Jurkat, Clone E6-1 (cell line): ENCODE measurements around the gene ZNF679.
"Not testable (repeated sequence)": the region's sequence is repeated elsewhere in the genome, so short reads cannot be mapped to it uniquely, and the experiment has no call there.

Experiments
- DNase-seq: peaks from one replicate; pipeline ENCODE4 v3.0.0-alpha.2; 2011; ENCODE audit warnings: low read depth, low spot score
- H3K4me3 ChIP-seq: 2 replicates; pipeline ENCODE4 v1.5.1; 2011; ENCODE audit warnings: mild to moderate bottlenecking, low read length, control low read depth, moderate library complexity

The ZNF679 gene

GRCh38 chr7:64307254-64308015 lies 79.2 kb downstream of the ZNF679 start:
- no peak for DNase-seq
- H3K4me3 ChIP-seq = no peak overlapping the region

DNA sequence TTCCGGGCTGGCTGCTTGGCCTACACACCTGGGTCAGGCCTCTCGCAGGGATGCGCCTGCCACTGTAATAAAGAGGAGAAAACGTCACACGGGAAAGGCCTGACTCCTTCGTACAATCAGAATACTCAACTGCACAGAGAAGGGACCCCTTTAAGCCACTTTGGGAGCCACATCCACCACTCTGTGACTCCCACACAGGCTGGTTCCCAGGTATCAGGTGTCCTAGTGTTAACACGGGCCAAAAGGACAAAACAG lies 79.7 kb downstream of the ZNF679 start:
- DNase-seq = no peak
- H3K4me3 ChIP-seq = no peak overlapping the region

- H3K4me3 ChIP-seq = no peak overlapping the region
- no peak for DNase-seq
Observed at GRCh38 chr7:64310426-64310825, 82.2 kb downstream of the ZNF679 start.

- no peak for DNase-seq
- no peak overlapping the region for H3K4me3 ChIP-seq
Observed at GRCh38 chr7:64312826-64313225, 84.6 kb downstream of the ZNF679 start.

- peak within 1 kb of the TSS; percentile 96 for H3K4me3 ChIP-seq
- DNase-seq = peak; percentile 95
Observed at GRCh38 chr7:64313740-64314491, 85.6 kb downstream of the ZNF679 start, which contains the start of gene ZNF736. ZNF736 (plus strand) TSS chr7:64313961; CDS start chr7:64314151, 190 bp downstream.

- DNase-seq = no peak
- peak overlapping the region; percentile 96 for H3K4me3 ChIP-seq
Observed at GRCh38 chr7:64314566-64314965, 86.3 kb downstream of the ZNF679 start.

- not testable (repeated sequence) for DNase-seq, H3K4me3 ChIP-seq
Observed at GRCh38 chr7:64316031-64316742, 87.9 kb downstream of the ZNF679 start.
